ENCODE measurements around the gene RWDD4.

- TF ChIP-seq CTCF (IDR thresholded peaks at IDR 0.05) (no peak), POLR2A (IDR thresholded peaks at IDR 0.05) (no peak)
These were observed 26.3 kb downstream of the RWDD4 start for GRCh38 chr4:183632689-183633088.

All from esophagus squamous epithelium (tissue), 4 donors.